HCT116 (cell line): Measurements from ENCODE around the gene HOXB9. TPM values are rescaled to one million over a fixed set of nuclear protein-coding genes. Genes with fewer than 3 reads are reported as not detected.

Experiments
- ATAC-seq: fragments of 200-7000 bp; cut with Tn5 transposase; 2 replicates; pipeline ENCODE4 v1.9.1; 2020; ENCODE audit warnings: mild to moderate bottlenecking, moderate library complexity
- BruUV-seq: library from RNA; stranded (reverse); fragments of 400-500 nt; replicated peaks from 2 replicates; lab custom pipeline; 2021; lab: Mats Ljungman, UMichigan
- CTCF ChIA-PET: fragments of 300-600 bp; sonication (Branson Sonifier 250); formaldehyde crosslinking; loops from one replicate; lab custom pipeline; 2021; ENCODE audit warnings: antibody characterized with exemption; lab: Charles Lee
- POLR2A ChIA-PET: fragments of 300-600, 350-600 bp; sonication (Branson Sonifier 250); formaldehyde crosslinking; loops from one replicate; lab custom pipeline; 2021; ENCODE audit warnings: antibody characterized with exemption; lab: Charles Lee
- RAD21 ChIA-PET, 2 experiments: fragments of 300-600 bp; sonication (Branson Sonifier 250); formaldehyde crosslinking; loops; one replicate each; lab custom pipeline; 2023; ENCODE audit warnings: low total read pairs in 2 of 2; ENCODE audit not compliant: uncharacterized antibody in 2 of 2, unreplicated experiment in 2 of 2, low non-redundant PET in 1 of 2; lab: Charles Lee
- DNase-seq: peaks from one replicate; pipeline ENCODE4 v3.0.0-alpha.2; 2010; ENCODE audit warnings: low read depth, low spot score
- H2AFZ ChIP-seq: fragments of 200-600 bp; shearing (Covaris generic), sonication (generic); 2 replicates; pipeline ENCODE4 v1.6.1; 2017; ENCODE audit warnings: low read depth, mixed run types, mixed read lengths, antibody characterized with exemption, low read length; ENCODE audit not compliant: poor library complexity, severe bottlenecking
- H3K27ac ChIP-seq: 2 replicates; pipeline ENCODE4 v1.5.1; 2012; ENCODE audit warnings: low read depth, low read length
- H3K27me3 ChIP-seq: fragments of 200-600 bp; sonication (generic); 2 replicates; pipeline ENCODE4 v1.6.1; 2016; ENCODE audit warnings: mixed run types, low read length, mixed read lengths; ENCODE audit not compliant: insufficient read depth
- H3K36me3 ChIP-seq, 2 experiments: fragments of 200-500 bp in 1 of 2; fragments of 200-600 bp in 1 of 2; sonication (Bioruptor generic) in 1 of 2; sonication (generic) in 1 of 2; 2 replicates each; pipeline versions ENCODE4 v1.5.1 to v1.6.1; 2014 to 2016; ENCODE audit warnings: low read length in 2 of 2, inconsistent platforms in 1 of 2, mixed read lengths in 1 of 2, mixed run types in 1 of 2; ENCODE audit not compliant: insufficient read depth in 2 of 2, control insufficient read depth in 1 of 2
- H3K4me1 ChIP-seq, 2 experiments: fragments of 200-600 bp in 1 of 2; sonication (generic) in 1 of 2; 2 replicates each; pipeline versions ENCODE4 v1.5.1 to v1.6.1; 2012 to 2017; ENCODE audit warnings: low read length in 2 of 2, inconsistent platforms in 1 of 2, mild to moderate bottlenecking in 1 of 2, mixed read lengths in 1 of 2, mixed run types in 1 of 2, moderate library complexity in 1 of 2; ENCODE audit not compliant: insufficient read depth in 2 of 2, control insufficient read depth in 1 of 2
- H3K4me2 ChIP-seq: fragments of 200-600 bp; sonication (generic); 2 replicates; pipeline ENCODE4 v1.6.1; 2017; ENCODE audit warnings: mixed run types, low read length, mixed read lengths
- H3K4me3 ChIP-seq, 2 experiments: fragments of 200-600 bp in 1 of 2; sonication (generic) in 1 of 2; replicated peaks in 1 of 2; 2 replicates each; pipeline ENCODE4 v1.5.1; 2011 to 2016; ENCODE audit warnings: low read length in 2 of 2, control low read depth in 1 of 2, low read depth in 1 of 2, mild to moderate bottlenecking in 1 of 2, mixed read lengths in 1 of 2, mixed run types in 1 of 2
- H3K79me2 ChIP-seq: fragments of 200-600 bp; sonication (generic); 2 replicates; pipeline ENCODE4 v1.6.1; 2017; ENCODE audit warnings: mild to moderate bottlenecking, mixed run types, low read length, moderate library complexity, mixed read lengths; ENCODE audit not compliant: insufficient read depth
- H3K9ac ChIP-seq: fragments of 200-600 bp; sonication (generic); 2 replicates; pipeline ENCODE4 v1.6.1; 2016; ENCODE audit warnings: low read length, mixed read lengths
- H3K9me2 ChIP-seq: fragments of 200-600 bp; sonication (generic), shearing (Covaris generic); 2 replicates; pipeline ENCODE4 v1.6.1; 2017; ENCODE audit warnings: mixed run types, mild to moderate bottlenecking, moderate library complexity; ENCODE audit not compliant: insufficient read depth
- H3K9me3 ChIP-seq, 2 experiments: fragments of 200-500 bp in 1 of 2; fragments of 200-600 bp in 1 of 2; sonication (Bioruptor generic) in 1 of 2; sonication (generic) in 1 of 2; 2 replicates each; pipeline ENCODE4 v1.6.1; 2014 to 2017; ENCODE audit warnings: low read length in 2 of 2, mixed read lengths in 2 of 2, inconsistent platforms in 1 of 2, low read depth in 1 of 2, mild to moderate bottlenecking in 1 of 2, mixed run types in 1 of 2, moderate library complexity in 1 of 2; ENCODE audit not compliant: control insufficient read depth in 1 of 2, insufficient read depth in 1 of 2
- H4K20me1 ChIP-seq: fragments of 200-600 bp; sonication (generic), shearing (Covaris generic); 2 replicates; pipeline ENCODE4 v1.6.1; 2017; ENCODE audit warnings: mixed run types, mild to moderate bottlenecking, moderate library complexity; ENCODE audit not compliant: insufficient read depth
- CBX3 ChIP-seq: IDR thresholded peaks from 2 replicates; pipeline ENCODE4 v1.6.1; 2012; ENCODE audit warnings: low read depth
- ELF1 ChIP-seq: IDR thresholded peaks from 2 replicates; pipeline ENCODE4 v1.6.1; 2012; ENCODE audit warnings: low read depth, borderline replicate concordance
- EZH2 ChIP-seq: fragments of 200-600 bp; sonication (generic); IDR thresholded peaks from 2 replicates; pipeline ENCODE4 v1.6.1; 2017; ENCODE audit warnings: antibody characterized with exemption, mixed run types
- EZH2phosphoT487 ChIP-seq: fragments of 200-600 bp; IDR thresholded peaks from 2 replicates; pipeline ENCODE4 v1.6.1; 2018; ENCODE audit warnings: antibody characterized with exemption, borderline replicate concordance
- FOSL1 ChIP-seq: IDR thresholded peaks from 2 replicates; pipeline ENCODE4 v1.6.1; 2012; ENCODE audit warnings: low read depth
- JUND ChIP-seq: IDR thresholded peaks from 2 replicates; pipeline ENCODE4 v1.6.1; 2012
- POLR2A ChIP-seq: IDR thresholded peaks from 2 replicates; pipeline ENCODE4 v1.7.0; 2011; ENCODE audit warnings: borderline replicate concordance; ENCODE audit not compliant: insufficient read depth, insufficient read length; ENCODE audit errors: extremely low read depth
- REST ChIP-seq: IDR thresholded peaks from 2 replicates; pipeline ENCODE4 v1.6.1; 2012; ENCODE audit warnings: low read depth
- SP1 ChIP-seq: IDR thresholded peaks from 2 replicates; pipeline ENCODE4 v1.6.1; 2012; ENCODE audit warnings: low read depth
- SRF ChIP-seq: IDR thresholded peaks from 2 replicates; pipeline ENCODE4 v1.6.1; 2012; ENCODE audit warnings: low read depth
- TCF7L2 ChIP-seq: IDR thresholded peaks from 2 replicates; pipeline ENCODE4 v1.7.0; 2011; ENCODE audit warnings: borderline replicate concordance, inconsistent platforms; ENCODE audit not compliant: insufficient read depth, insufficient read length; ENCODE audit errors: extremely low read depth
- ZBTB33 ChIP-seq: IDR thresholded peaks from 2 replicates; pipeline ENCODE4 v1.6.1; 2011; ENCODE audit warnings: mild to moderate bottlenecking, low read length, moderate library complexity; ENCODE audit not compliant: insufficient replicate concordance; ENCODE audit errors: extremely low read depth
- ZFX ChIP-seq: fragments of 450-650 bp; IDR thresholded peaks from 2 replicates; pipeline ENCODE4 v1.6.1; 2017
- intact Hi-C: fragments of 100-400 bp; cut with micrococcal nuclease; formaldehyde crosslinking; loops from 2 replicates; pipeline ENCODE4 v1.10.0; 2022
- total RNA-seq: library from RNA; stranded (reverse); gene quantifications from one replicate; pipeline ENCODE4 v1.2.1, GENCODE V29; 2021; ENCODE audit not compliant: unreplicated experiment
- TF ChIP-seq, protein P1 (sequence below): IDR thresholded peaks from 2 replicates; pipeline ENCODE4 v1.6.1; 2012

Gene HOXB9
- total RNA-seq, 1 experiment from 2014 or later, result 40.1 TPM

GRCh38 chr17:48596000-48596734 is 30.0 kb downstream of the HOXB9 start:
- H2AFZ ChIP-seq, result no peak overlapping the region
- H3K9me3 ChIP-seq, result no peaks in the 10 kb centered on the region
- H3K27ac ChIP-seq, result no peak overlapping the region
- peaks cover 27 to 30% of the 10 kb centered on the region in 2 experiments; a peak in 3 of 4 replicates for H3K36me3 ChIP-seq
- CTCF ChIA-PET, result no interaction called here
- peaks cover 89% of the 10 kb centered on the region for H3K79me2 ChIP-seq
- no peak overlapping the region for H3K9ac ChIP-seq
- POLR2A ChIA-PET, result interaction anchor here (0.8 kb wide), 1 partner anchor 9 kb away, joined by 3 read pairs; the partner anchor contains the start of gene HOXB6
- no peaks in the 10 kb centered on the region for H3K9me2 ChIP-seq
- H3K4me1 ChIP-seq, result peaks cover 14% of the 10 kb centered on the region in 2 experiments
- no peak for DNase-seq
- H3K27me3 ChIP-seq, result no peaks in the 10 kb centered on the region
- no peak overlapping the region for H3K4me2 ChIP-seq
- H4K20me1 ChIP-seq, result peaks cover 3% of the 10 kb centered on the region; the same call in 1 of the 2 replicates
- RAD21 ChIA-PET, result no interaction called here
- H3K4me3 ChIP-seq, result no peak overlapping the region
- intact Hi-C loops, result no loop called here
- TF ChIP-seq ZBTB33, result no peak
- TF ChIP-seq CBX3, result no peak
- ATAC-seq, result no peak
- BruUV-seq, result no TSS peak

DNA sequence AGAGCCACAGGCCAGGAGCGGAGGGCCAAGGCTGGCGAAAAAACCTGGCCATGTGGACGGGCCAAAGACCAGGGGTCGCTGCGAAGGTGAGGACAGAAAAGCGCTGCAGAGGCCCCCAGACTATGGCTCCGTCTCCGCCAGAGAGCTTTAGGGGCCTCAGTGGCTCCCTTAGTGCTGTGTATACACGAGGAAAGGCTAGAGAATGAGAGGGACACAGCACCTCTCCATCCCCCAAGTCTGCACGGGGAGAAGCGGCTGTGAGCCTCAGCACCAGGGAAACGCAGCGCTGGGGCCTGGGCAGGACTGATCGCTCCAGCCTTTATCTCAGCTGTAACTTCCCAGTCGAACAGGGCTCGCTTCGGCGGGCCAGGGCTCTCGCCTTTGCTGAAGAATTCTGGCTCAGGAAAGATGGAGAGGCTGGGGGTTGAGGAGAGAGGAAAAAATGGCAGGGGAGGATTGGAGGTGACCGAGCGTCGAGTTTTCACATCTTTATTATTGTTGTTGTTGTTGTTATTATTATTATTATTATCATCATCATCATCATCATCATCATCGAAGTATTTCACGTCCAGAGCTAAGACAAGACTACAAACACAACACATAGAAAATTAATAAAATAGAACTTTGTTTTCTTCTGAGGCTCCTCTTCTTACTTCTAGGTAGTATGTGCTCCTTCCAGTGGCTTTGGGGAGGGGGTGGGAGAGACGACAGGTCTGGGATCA is 30.7 kb downstream of the HOXB9 start:
- Histone ChIP-seq H3K9ac (no peak overlapping the region), H3K4me2 (no peak overlapping the region), H3K4me3 (no peak overlapping the region), H3K9me2 (no peaks in the 10 kb centered on the region), H3K27me3 (no peaks in the 10 kb centered on the region), H3K9me3 (no peaks in the 10 kb centered on the region), H4K20me1 (no peaks in the 10 kb centered on the region), H3K79me2 (peaks cover 83% of the 10 kb centered on the region), H3K36me3 (peaks cover 24 to 30% of the 10 kb centered on the region in 2 experiments; a peak in 3 of 4 replicates), H3K4me1 (peaks cover 7% of the 10 kb centered on the region in 2 experiments), H3K27ac (no peak overlapping the region), H2AFZ (no peak overlapping the region)
- no peak for ATAC-seq
- no peak for DNase-seq
- CTCF ChIA-PET, result no interaction called here
- intact Hi-C loops, result no loop called here
- BruUV-seq, result no TSS peak
- RAD21 ChIA-PET, result no interaction called here
- POLR2A ChIA-PET, result no interaction called here
- TF ChIP-seq ELF1 (no peak), REST (no peak), SRF (no peak), FOSL1 (no peak), TCF7L2 (no peak), EZH2 (no peak), JUND (no peak), SP1 (no peak), POLR2A (no peak), EZH2phosphoT487 (no peak), ZFX (no peak)
- TF ChIP-seq, protein P1, sequence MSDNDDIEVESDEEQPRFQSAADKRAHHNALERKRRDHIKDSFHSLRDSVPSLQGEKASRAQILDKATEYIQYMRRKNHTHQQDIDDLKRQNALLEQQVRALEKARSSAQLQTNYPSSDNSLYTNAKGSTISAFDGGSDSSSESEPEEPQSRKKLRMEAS, result no peak
